IPS-18c (cell line): Measurements from ENCODE around the gene FAT4.

Source experiments
- H3K4me3 ChIP-seq: 2 replicates; pipeline ENCODE4 v1.7.0; 2013; ENCODE audit warnings: low read depth, mild to moderate bottlenecking, low read length, moderate library complexity; ENCODE audit not compliant: insufficient read depth
- H3K9me3 ChIP-seq: one replicate; pipeline ENCODE4 v1.6.1; 2013; ENCODE audit warnings: mild to moderate bottlenecking, low read length, moderate library complexity; ENCODE audit not compliant: control insufficient read depth, insufficient read depth

Gene FAT4

GRCh38 chr4:125314676-125315575, at the start of gene FAT4:
FAT4 (plus strand) TSS chr4:125314955; CDS start chr4:125316412, 1,457 bp downstream.
- Histone ChIP-seq H3K4me3 (peak within 1 kb of the TSS; percentile 86), H3K9me3 (no peaks in the 10 kb centered on the region)

GRCh38 chr4:125265846-125266245, 48.9 kb upstream of the FAT4 start:
- no peaks in the 10 kb centered on the region for H3K9me3 ChIP-seq
- no peak overlapping the region for H3K4me3 ChIP-seq

GRCh38 chr4:125266901-125267604, 47.7 kb upstream of the FAT4 start:
- Histone ChIP-seq H3K9me3 (no peaks in the 10 kb centered on the region), H3K4me3 (no peak overlapping the region)

GRCh38 chr4:125267630-125268029, 47.1 kb upstream of the FAT4 start:
- H3K9me3 ChIP-seq = no peaks in the 10 kb centered on the region
- no peak overlapping the region for H3K4me3 ChIP-seq

GRCh38 chr4:125268068-125268755, 46.5 kb upstream of the FAT4 start:
- no peaks in the 10 kb centered on the region for H3K9me3 ChIP-seq
- H3K4me3 ChIP-seq = no peak overlapping the region

GRCh38 chr4:125276811-125277210, 37.9 kb upstream of the FAT4 start:
- Histone ChIP-seq H3K4me3 (no peak overlapping the region), H3K9me3 (no peaks in the 10 kb centered on the region)

GRCh38 chr4:125277790-125278189, 37.0 kb upstream of the FAT4 start:
- Histone ChIP-seq H3K4me3 (no peak overlapping the region), H3K9me3 (no peaks in the 10 kb centered on the region)

GRCh38 chr4:125280892-125281403, 33.8 kb upstream of the FAT4 start:
- H3K4me3 ChIP-seq = no peak overlapping the region
- H3K9me3 ChIP-seq = no peaks in the 10 kb centered on the region

GRCh38 chr4:125283707-125284279, 31.0 kb upstream of the FAT4 start:
- Histone ChIP-seq H3K4me3 (no peak overlapping the region), H3K9me3 (no peaks in the 10 kb centered on the region)

- Histone ChIP-seq H3K9me3 (no peaks in the 10 kb centered on the region), H3K4me3 (no peak overlapping the region)
These were observed 17.6 kb upstream of the FAT4 start for GRCh38 chr4:125297116-125297515.

- Histone ChIP-seq H3K4me3 (no peak overlapping the region), H3K9me3 (no peaks in the 10 kb centered on the region)
These were observed 11.7 kb upstream of the FAT4 start for GRCh38 chr4:125303058-125303457.

- Histone ChIP-seq H3K9me3 (no peaks in the 10 kb centered on the region), H3K4me3 (no peak overlapping the region)
These were observed 10.9 kb upstream of the FAT4 start for GRCh38 chr4:125303821-125304220.

- Histone ChIP-seq H3K4me3 (no peak overlapping the region), H3K9me3 (no peaks in the 10 kb centered on the region)
These were observed 8.6 kb upstream of the FAT4 start for GRCh38 chr4:125306112-125306511.

- no peak overlapping the region for H3K4me3 ChIP-seq
- H3K9me3 ChIP-seq = no peaks in the 10 kb centered on the region
These were observed 8.2 kb upstream of the FAT4 start for GRCh38 chr4:125306533-125306932.

- Histone ChIP-seq H3K9me3 (no peaks in the 10 kb centered on the region), H3K4me3 (no peak overlapping the region)
These were observed 3.3 kb upstream of the FAT4 start for GRCh38 chr4:125311503-125311902.

GRCh38 chr4:125313497-125313896, 1.3 kb upstream of the FAT4 start:
- Histone ChIP-seq H3K9me3 (no peaks in the 10 kb centered on the region), H3K4me3 (no peak overlapping the region)

- no peaks in the 10 kb centered on the region for H3K9me3 ChIP-seq
- H3K4me3 ChIP-seq = peak overlapping the region; percentile 86
These were observed 627 bp upstream of the FAT4 start for GRCh38 chr4:125313989-125314667.
